ENCODE data around the gene ZNF431. TPM values are rescaled to one million over a fixed set of nuclear protein-coding genes. Genes with fewer than 3 reads are reported as not detected.

Gene ZNF431
- polyA plus RNA-seq, 1 experiment: 4.0 TPM

GRCh38 chr19:21127001-21127400 is 14.8 kb upstream of the ZNF431 start:
- TF ChIP-seq CTCF (IDR thresholded peaks at IDR 0.05; ENCODE audit: insufficient read depth, low read depth, low read length): no peak
- ChIA-PET CTCF (interaction anchor here (0.6 kb wide), 1 partner anchor 11 kb away, joined by 3 read pairs; no protein-coding TSS in a partner anchor), POLR2A (no interaction called here)
- no peak for DNase-seq (ENCODE audit: low read depth)
- H3K36me3 ChIP-seq (ENCODE audit: control insufficient read depth, insufficient read depth, low read length): no peaks in the 10 kb centered on the region
- H3K27me3 ChIP-seq (ENCODE audit: control insufficient read depth, insufficient read depth, low read length): no peaks in the 10 kb centered on the region
- no peak overlapping the region for H3K4me3 ChIP-seq (ENCODE audit: low read depth, low read length)

- Histone ChIP-seq H3K27me3 (ENCODE audit: control insufficient read depth, insufficient read depth, low read length) (no peaks in the 10 kb centered on the region), H3K36me3 (ENCODE audit: control insufficient read depth, insufficient read depth, low read length) (no peaks in the 10 kb centered on the region), H3K4me3 (ENCODE audit: low read depth, low read length) (no peak overlapping the region)
- DNase-seq (ENCODE audit: low read depth): no peak
- TF ChIP-seq CTCF (IDR thresholded peaks at IDR 0.05; ENCODE audit: insufficient read depth, low read depth, low read length): no peak
- ChIA-PET POLR2A (no interaction called here), CTCF (no interaction called here)
Observed at GRCh38 chr19:21127898-21128297, 13.9 kb upstream of the ZNF431 start.

- TF ChIP-seq CTCF (IDR thresholded peaks at IDR 0.05; ENCODE audit: insufficient read depth, low read depth, low read length): no peak
- ChIA-PET POLR2A (no interaction called here), CTCF (no interaction called here)
- DNase-seq (ENCODE audit: low read depth): no peak
- no peaks in the 10 kb centered on the region for H3K36me3 ChIP-seq (ENCODE audit: control insufficient read depth, insufficient read depth, low read length)
- H3K27me3 ChIP-seq (ENCODE audit: control insufficient read depth, insufficient read depth, low read length): no peaks in the 10 kb centered on the region
- no peak overlapping the region for H3K4me3 ChIP-seq (ENCODE audit: low read depth, low read length)
Observed at GRCh38 chr19:21128901-21129698, 12.7 kb upstream of the ZNF431 start.

GRCh38 chr19:21130097-21130775 is 11.6 kb upstream of the ZNF431 start:
- no peak for TF ChIP-seq CTCF (IDR thresholded peaks at IDR 0.05; ENCODE audit: insufficient read depth, low read depth, low read length)
- POLR2A ChIA-PET: no interaction called here

GRCh38 chr19:21133633-21134032 is 8.2 kb upstream of the ZNF431 start:
- ChIA-PET CTCF (interaction anchor here (1.2 kb wide), 1 partner anchor 22 kb away, joined by 3 read pairs; no protein-coding TSS in a partner anchor), POLR2A (no interaction called here)
- no peak for DNase-seq (ENCODE audit: low read depth)
- Histone ChIP-seq H3K27me3 (ENCODE audit: control insufficient read depth, insufficient read depth, low read length) (no peaks in the 10 kb centered on the region), H3K36me3 (ENCODE audit: control insufficient read depth, insufficient read depth, low read length) (no peaks in the 10 kb centered on the region), H3K4me3 (ENCODE audit: low read depth, low read length) (no peak overlapping the region)
- TF ChIP-seq CTCF (IDR thresholded peaks at IDR 0.05; ENCODE audit: insufficient read depth, low read depth, low read length): no peak

More at GRCh38 chr19:21130097-21130775, 11.6 kb upstream of the ZNF431 start:
- Histone ChIP-seq H3K4me3 (ENCODE audit: low read depth, low read length) (no peak overlapping the region), H3K27me3 (ENCODE audit: control insufficient read depth, insufficient read depth, low read length) (no peaks in the 10 kb centered on the region), H3K36me3 (ENCODE audit: control insufficient read depth, insufficient read depth, low read length) (no peaks in the 10 kb centered on the region)
- CTCF ChIA-PET: no interaction called here
- no peak for DNase-seq (ENCODE audit: low read depth)
